Pancreas (tissue), 10 donors: ENCODE data around the gene LYST. TPM values are rescaled to one million over a fixed set of nuclear protein-coding genes. Genes with fewer than 3 reads are reported as not detected.

Experiments used
- ATAC-seq, 4 donors: fragments of 200-7000 bp; cut with Tn5 transposase; one replicate each; pipeline versions ENCODE4 v1.8.0 to v1.9.1; 2020; ENCODE audit warnings: mild to moderate bottlenecking in 4 of 4, moderate library complexity in 4 of 4
- DNase-seq, 6 donors: peaks; one replicate each; pipeline ENCODE4 v3.0.0-alpha.2; 2020
- FAIRE-seq: peaks from 2 replicates; lab custom pipeline; 2012; peaks lifted over from hg19 to GRCh38; lab: Jason Lieb, UNC
- H3K27ac ChIP-seq, 4 donors: fragments of 200-600 bp; sonication (generic); 1 replicate in 3 of 4; 2 replicates in 1 of 4; pipeline versions ENCODE4 v1.5.0 to v1.8.0; 2020
- H3K27me3 ChIP-seq, 4 donors: fragments of 200-600 bp; one replicate each; pipeline ENCODE4 v1.8.0; 2021
- H3K36me3 ChIP-seq, 3 donors: fragments of 200-600 bp; sonication (generic) in 1 of 3; one replicate each; pipeline versions ENCODE4 v1.5.0 to v1.8.0; 2020 to 2021
- H3K4me1 ChIP-seq, 3 donors: fragments of 200-600 bp; one replicate each; pipeline ENCODE4 v1.8.0; 2021
- H3K4me3 ChIP-seq, 4 donors: fragments of 200-600 bp; sonication (generic) in 2 of 4; one replicate each; pipeline versions ENCODE4 v1.5.0 to v1.8.0; 2020 to 2021
- H3K9me3 ChIP-seq, 4 donors: fragments of 200-600 bp; one replicate each; pipeline ENCODE4 v1.8.0; 2021
- CTCF ChIP-seq, 4 donors: fragments of 200-600 bp; sonication (generic) in 3 of 4; IDR thresholded peaks; one replicate each; pipeline versions ENCODE4 v1.5.0 to v1.8.0; 2021; ENCODE audit warnings: antibody characterized with exemption in 4 of 4
- WGBS, 2 donors: extraction: QIAGEN DNeasy Blood & Tissue Kit; methylation state at CpG; one replicate each; pipeline ENCODE4 v1.1.7; 2013; 5-methylcytosine and 5-hydroxymethylcytosine counted together
- intact Hi-C, 3 donors: fragments of 100-400 bp; cut with DNase I; formaldehyde crosslinking; loops; one replicate each; pipeline versions ENCODE4 v1.11.1 to v1.14.2; 2022
- polyA plus RNA-seq, 2 donors: library from polyadenylated mRNA; stranded (reverse); fragments of 200-250 nt; gene quantifications; one replicate each; pipeline ENCODE4 v1.2.3, GENCODE V29; 2013
- total RNA-seq, 6 donors: library from RNA; stranded (reverse); fragmentation: NEBNext Ultra II Directional in 4 of 6; extraction: Animal tissue kit (Norgen Biotek cat#: 25700) in 4 of 6; gene quantifications; one replicate each; pipeline versions ENCODE4 v1.2.1 to v1.2.4, GENCODE V29; 2021 to 2023
- donor health status: healthy with polysubstance abuse.
- donor health status: DM: no; HTN: no; CAD: no; lungs with moderate emphysema.
- donor health status: DM: no; HTN: no; CAD: no.
- donor health status: control.
- donor health status: control.
- donor health status: Bipolar disorder and iron deficiency.
- donor health status: DM: yes; HTN: yes; CAD: no.
- donor health status: DM: no; HTN: no; CAD: no.
- donor health status: DM: no; HTN: no; CAD: no.
- donor health status: DM: yes; HTN: yes; CAD: no.

LYST gene
- total and polyA plus RNA-seq, 8 donors: 4.3 to 13.7 (median 8.9) TPM

- WGBS, 2 donors: 90 to 92% methylated on average over 5 of the region's 5 CpGs
- no peak for FAIRE-seq
These were observed 49.5 kb downstream of the LYST start for GRCh38 chr1:235817101-235817728.

DNA sequence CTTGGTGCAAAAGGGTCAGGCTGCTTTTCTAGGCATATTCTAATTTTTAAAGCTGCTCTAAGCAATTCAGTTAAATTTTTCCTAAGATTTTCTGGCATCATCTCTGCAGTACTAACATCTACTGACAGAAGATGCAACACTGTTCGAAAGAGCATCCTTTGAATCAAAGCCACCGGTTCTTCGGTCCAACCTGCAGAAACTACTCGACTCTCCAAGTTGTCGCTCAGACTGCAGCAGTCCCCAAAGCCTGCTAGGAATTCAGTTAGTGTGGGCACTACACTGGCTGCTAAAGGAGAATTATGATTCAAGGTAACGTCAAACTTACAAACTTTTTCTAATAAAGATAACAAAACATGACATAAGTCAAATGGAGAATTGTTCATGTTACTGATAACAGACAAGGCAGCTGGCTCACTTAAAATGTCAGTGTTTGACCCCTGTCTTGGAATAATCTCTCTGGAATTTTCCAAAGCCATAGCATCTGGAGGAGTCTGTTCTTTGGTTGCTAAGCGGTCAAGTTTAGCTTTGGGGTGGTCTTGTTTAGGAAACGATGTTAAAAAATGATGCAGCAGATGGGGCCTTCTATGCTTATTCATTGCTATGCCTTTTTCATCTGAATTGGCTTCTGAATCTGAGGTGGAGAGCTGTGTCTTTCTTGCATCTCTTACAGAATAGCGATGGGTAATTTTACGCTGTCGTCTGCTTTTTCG is 56.9 kb downstream of the LYST start:
- no peak for TF ChIP-seq CTCF (IDR thresholded peaks at IDR 0.05)
- 79 to 85% methylated on average over 12 of the region's 12 CpGs for WGBS, 2 donors
- no peak overlapping the region for H3K27ac ChIP-seq
- intact Hi-C loops: no loop called here
- H3K36me3 ChIP-seq: no peaks in the 10 kb centered on the region
- DNase-seq (no peak), ATAC-seq (peak in 1 of 4 donors; percentile 22), FAIRE-seq (no peak)
- H3K4me1 ChIP-seq: no peaks in the 10 kb centered on the region
- no peaks in the 10 kb centered on the region for H3K9me3 ChIP-seq
- H3K4me3 ChIP-seq: no peak overlapping the region
- H3K27me3 ChIP-seq: no peaks in the 10 kb centered on the region

More at GRCh38 chr1:235817101-235817728, 49.5 kb downstream of the LYST start:
- Histone ChIP-seq H3K27me3 (no peaks in the 10 kb centered on the region), H3K27ac (no peak overlapping the region), H3K9me3 (no peaks in the 10 kb centered on the region), H3K36me3 (no peaks in the 10 kb centered on the region), H3K4me1 (no peaks in the 10 kb centered on the region), H3K4me3 (no peak overlapping the region)
- intact Hi-C loops: no loop called here
- no peak for ATAC-seq
- DNase-seq: no peak
- TF ChIP-seq CTCF (IDR thresholded peaks at IDR 0.05): no peak

DNA sequence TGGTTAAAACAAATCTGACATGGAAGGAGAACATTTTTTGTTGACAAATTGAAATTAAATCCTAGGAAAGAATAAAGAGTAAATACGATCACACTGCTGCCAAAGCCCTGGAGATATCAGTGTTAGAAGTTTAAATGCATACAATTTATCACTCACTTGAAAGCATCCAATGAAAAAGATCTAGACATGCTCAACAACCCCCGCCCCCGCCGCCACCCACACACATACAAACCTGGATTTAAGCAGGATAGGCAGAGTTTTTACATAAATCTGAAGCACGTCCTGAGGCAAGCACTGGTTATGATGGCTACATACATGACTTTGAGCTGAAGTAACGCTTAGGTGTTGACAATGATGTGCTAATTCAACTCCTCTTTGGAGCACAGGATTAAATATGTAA is 58.5 kb downstream of the LYST start:
- Histone ChIP-seq H3K27ac (no peak overlapping the region), H3K9me3 (no peaks in the 10 kb centered on the region), H3K4me1 (no peaks in the 10 kb centered on the region), H3K36me3 (no peaks in the 10 kb centered on the region), H3K27me3 (no peaks in the 10 kb centered on the region), H3K4me3 (no peak overlapping the region)
- DNase-seq (no peak), FAIRE-seq (no peak), ATAC-seq (no peak)
- intact Hi-C loops: no loop called here
- WGBS, 2 donors: 91 to 94% methylated on average over 6 of the region's 6 CpGs
- no peak for TF ChIP-seq CTCF (IDR thresholded peaks at IDR 0.05)

- intact Hi-C loops: no loop called here
- WGBS, 2 donors: 94 to 96% methylated on average over 7 of the region's 7 CpGs
- Histone ChIP-seq H3K9me3 (no peaks in the 10 kb centered on the region), H3K27me3 (no peaks in the 10 kb centered on the region), H3K36me3 (no peaks in the 10 kb centered on the region), H3K27ac (no peak overlapping the region), H3K4me1 (no peaks in the 10 kb centered on the region), H3K4me3 (no peak overlapping the region)
- no peak for TF ChIP-seq CTCF (IDR thresholded peaks at IDR 0.05)
- DNase-seq (no peak), FAIRE-seq (no peak), ATAC-seq (no peak)
These were observed 60.6 kb downstream of the LYST start for GRCh38 chr1:235806123-235806522.
